B cell (primary cell): ENCODE data around the gene PTGER4. TPM values are rescaled to one million over a fixed set of nuclear protein-coding genes. Genes with fewer than 3 reads are reported as not detected.

Source experiments
- ATAC-seq: fragments of 200-7000 bp; cut with Tn5 transposase; one replicate; pipeline ENCODE4 v1.10.0; 2021; ENCODE audit warnings: low read depth, mild to moderate bottlenecking, moderate number of reproducible peaks, moderate library complexity
- CTCF ChIA-PET: fragments of 350-600 bp; sonication (Branson Sonifier 250); formaldehyde crosslinking; loops from one replicate; lab custom pipeline; 2021; ENCODE audit warnings: antibody characterized with exemption, inconsistent platforms; lab: Charles Lee
- POLR2A ChIA-PET: fragments of 350-600 bp; sonication (Branson Sonifier 250); formaldehyde crosslinking; loops from one replicate; lab custom pipeline; 2021; ENCODE audit warnings: antibody characterized with exemption; lab: Charles Lee
- DNase-seq: peaks from one replicate; pipeline ENCODE4 v3.0.0; 2013
- H2AFZ ChIP-seq: 2 replicates; pipeline ENCODE4 v1.6.1; 2012; ENCODE audit warnings: mild to moderate bottlenecking, low read depth, low read length; ENCODE audit not compliant: insufficient read depth, poor library complexity, severe bottlenecking
- H3K27ac ChIP-seq, 2 donors: 1 replicate in 1 of 2; 2 replicates in 1 of 2; pipeline ENCODE4 v1.5.1; 2012 to 2013; ENCODE audit warnings: low read length in 2 of 2, mild to moderate bottlenecking in 2 of 2, moderate library complexity in 1 of 2
- H3K27me3 ChIP-seq, 4 experiments: fragments of 200-600 bp in 1 of 4; sonication (generic) in 1 of 4; replicated peaks in 1 of 4; 1 replicate in 2 of 4; 2 replicates in 2 of 4; pipeline versions ENCODE4 v1.6.1 to v1.7.0; 2013 to 2016; ENCODE audit warnings: low read length in 3 of 4, mild to moderate bottlenecking in 2 of 4, mixed read lengths in 1 of 4, moderate library complexity in 1 of 4; ENCODE audit not compliant: insufficient read depth in 4 of 4, control insufficient read depth in 3 of 4; ENCODE audit errors: control extremely low read depth in 1 of 4
- H3K36me3 ChIP-seq, 2 experiments: replicated peaks in 1 of 2; 1 replicate in 1 of 2; 2 replicates in 1 of 2; pipeline versions ENCODE4 v1.6.1 to v1.7.1; 2013; ENCODE audit warnings: low read length in 1 of 2; ENCODE audit not compliant: insufficient read depth in 2 of 2, control insufficient read depth in 1 of 2; ENCODE audit errors: control extremely low read depth in 1 of 2, extremely low read depth in 1 of 2
- H3K4me1 ChIP-seq, 2 donors: fragments of 200-600 bp in 1 of 2; sonication (generic) in 1 of 2; 1 replicate in 1 of 2; 2 replicates in 1 of 2; pipeline versions ENCODE4 v1.5.1 to v1.6.1; 2013 to 2017; ENCODE audit warnings: low read length in 2 of 2; ENCODE audit not compliant: control insufficient read depth in 2 of 2, insufficient read depth in 2 of 2
- H3K4me2 ChIP-seq: replicated peaks from 2 replicates; pipeline ENCODE3; 2012; ENCODE audit warnings: mild to moderate bottlenecking, low read depth, low read length; ENCODE audit not compliant: poor library complexity, severe bottlenecking
- H3K4me3 ChIP-seq, 5 experiments: fragments of 200-600 bp in 1 of 5; sonication (generic) in 1 of 5; 1 replicate in 3 of 5; 2 replicates in 2 of 5; pipeline versions ENCODE4 v1.5.1 to v1.7.0; 2011 to 2016; ENCODE audit warnings: low read length in 4 of 5, mild to moderate bottlenecking in 4 of 5, low read depth in 2 of 5, control low read depth in 1 of 5, moderate library complexity in 1 of 5; ENCODE audit not compliant: insufficient read depth in 1 of 5; ENCODE audit errors: control extremely low read depth in 1 of 5, extremely low read depth in 1 of 5
- H3K79me2 ChIP-seq: fragments of 200-600 bp; sonication (generic); one replicate; pipeline ENCODE4 v1.6.0; 2016; ENCODE audit warnings: low read length; ENCODE audit not compliant: control insufficient read depth, insufficient read depth
- H3K9ac ChIP-seq: fragments of 200-600 bp; sonication (generic); 2 replicates; pipeline ENCODE4 v1.6.1; 2017; ENCODE audit warnings: mild to moderate bottlenecking, low read length, moderate library complexity
- H3K9me3 ChIP-seq, 3 donors: one replicate each; pipeline versions ENCODE4 v1.6.1 to v1.7.1; 2013; ENCODE audit warnings: low read length in 2 of 3; ENCODE audit not compliant: control insufficient read depth in 2 of 3, insufficient read depth in 1 of 3; ENCODE audit errors: control extremely low read depth in 1 of 3
- H4K20me1 ChIP-seq: 2 replicates; pipeline ENCODE4 v1.6.0; 2012; ENCODE audit warnings: mild to moderate bottlenecking, low read length; ENCODE audit not compliant: insufficient read depth, control insufficient read depth, poor library complexity, severe bottlenecking
- H3K27ac Mint-ChIP-seq: one replicate; pipeline ENCODE4 v1.8.0; 2021; ENCODE audit warnings: mixed read lengths
- H3K27me3 Mint-ChIP-seq: one replicate; pipeline ENCODE4 v1.8.0; 2021; ENCODE audit warnings: mixed read lengths
- H3K4me1 Mint-ChIP-seq: one replicate; pipeline ENCODE4 v1.8.0; 2021; ENCODE audit warnings: mixed read lengths
- H3K4me3 Mint-ChIP-seq: one replicate; pipeline ENCODE4 v1.8.0; 2021; ENCODE audit warnings: mixed read lengths
- H3K9me3 Mint-ChIP-seq: one replicate; pipeline ENCODE4 v1.8.0; 2022; ENCODE audit warnings: mixed read lengths; ENCODE audit not compliant: insufficient read depth
- CTCF ChIP-seq: fragments of 200-600 bp; IDR thresholded peaks from one replicate; pipeline ENCODE4 v1.8.0; 2022; ENCODE audit warnings: antibody characterized with exemption, mild to moderate bottlenecking
- EZH2 ChIP-seq: IDR thresholded peaks from 2 replicates; pipeline ENCODE4 v1.6.1; 2012; ENCODE audit warnings: borderline replicate concordance, low read depth, mild to moderate bottlenecking, moderate library complexity, low read length; ENCODE audit not compliant: insufficient read depth, poor library complexity, severe bottlenecking
- WGBS: methylation state at CpG from one replicate; pipeline ENCODE4 v1.1.5; 2013; ENCODE audit warnings: missing lambda C conversion rate; ENCODE audit not compliant: insufficient coverage; 5-methylcytosine and 5-hydroxymethylcytosine counted together
- intact Hi-C: fragments of 100-400 bp; cut with micrococcal nuclease; formaldehyde crosslinking; loops from one replicate; pipeline ENCODE4 v1.10.0; 2022
- polyA plus RNA-seq: library from polyadenylated mRNA; depleted of rRNA; stranded (reverse); fragments of >200 nt; gene quantifications from 2 replicates; pipeline ENCODE4 v1.2.3, GENCODE V29; 2012
- total RNA-seq, 2 donors: library from RNA; stranded (reverse); fragments of 120-200 nt in 1 of 2; gene quantifications; 1 replicate in 1 of 2; 2 replicates in 1 of 2; pipeline versions ENCODE4 v1.2.3 to v1.2.4, GENCODE V29; 2013 to 2022

The PTGER4 gene
- total and polyA plus RNA-seq, 2 donors (not counting 1 experiment from before 2014, with no cell fraction given), result 26.3 to 76.7 TPM

GRCh38 chr5:40652441-40653220 is 27.1 kb upstream of the PTGER4 start:
- Histone ChIP-seq H3K4me3 (no peak overlapping the region), H3K9me3 (peaks cover 0 to 1% (median 0%) of the 10 kb centered on the region in 3 donors), H2AFZ (peak overlapping the region; percentile 18), H3K9ac (no peak overlapping the region), H3K27ac (no peak overlapping the region), H3K27me3 (no peaks in the 10 kb centered on the region), H3K4me1 (peaks cover 27 to 30% of the 10 kb centered on the region in 2 donors), H3K36me3 (no peaks in the 10 kb centered on the region), H3K4me2 (peak overlapping the region; percentile 44), H3K79me2 (no peaks in the 10 kb centered on the region), H4K20me1 (no peaks in the 10 kb centered on the region)
- no peak for DNase-seq
- no peaks in the 10 kb centered on the region for H3K9me3 Mint-ChIP-seq
- H3K4me1 Mint-ChIP-seq, result peaks cover 40% of the 10 kb centered on the region
- H3K4me3 Mint-ChIP-seq, result no peak overlapping the region
- ChIA-PET CTCF (no interaction called here), POLR2A (no interaction called here)
- intact Hi-C loops, result no loop called here
- H3K27me3 Mint-ChIP-seq, result no peaks in the 10 kb centered on the region
- WGBS, result 64% methylated on average over 7 of the region's 8 CpGs
- peak overlapping the region; percentile 16 for H3K27ac Mint-ChIP-seq
- no peak for ATAC-seq
- no peak for TF ChIP-seq CTCF
- TF ChIP-seq EZH2, result no peak
